Measurements from ENCODE around the gene MGA.

MGA gene

DNA sequence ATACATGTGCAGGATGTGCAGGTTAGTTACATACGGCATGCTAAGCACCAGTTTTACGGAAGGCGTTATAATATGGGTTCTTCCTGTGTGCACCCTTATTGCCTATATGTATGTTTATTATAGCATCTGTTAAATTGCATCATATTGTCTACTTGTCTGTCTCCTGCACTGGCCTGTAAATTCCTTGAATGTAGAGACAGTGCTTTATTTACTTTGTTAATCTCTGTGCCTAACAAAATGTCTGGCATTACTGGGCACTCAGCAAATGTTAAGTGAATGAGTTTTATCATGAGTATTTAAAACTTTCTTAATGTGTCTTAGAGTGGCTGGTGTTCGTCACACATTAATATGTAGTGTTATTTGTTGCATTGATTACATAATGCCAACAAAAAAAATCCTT lies 23.8 kb downstream of the MGA start:
- H3K27me3 ChIP-seq (ENCODE audit: insufficient read depth, low read depth, severe bottlenecking) = no peaks in the 10 kb centered on the region
- no peak overlapping the region for H3K4me3 ChIP-seq (ENCODE audit: low read depth, low read length)
- H3K36me3 ChIP-seq = peaks cover 3% of the 10 kb centered on the region; the same call in 1 of the 2 replicates
- TF ChIP-seq, protein P1, sequence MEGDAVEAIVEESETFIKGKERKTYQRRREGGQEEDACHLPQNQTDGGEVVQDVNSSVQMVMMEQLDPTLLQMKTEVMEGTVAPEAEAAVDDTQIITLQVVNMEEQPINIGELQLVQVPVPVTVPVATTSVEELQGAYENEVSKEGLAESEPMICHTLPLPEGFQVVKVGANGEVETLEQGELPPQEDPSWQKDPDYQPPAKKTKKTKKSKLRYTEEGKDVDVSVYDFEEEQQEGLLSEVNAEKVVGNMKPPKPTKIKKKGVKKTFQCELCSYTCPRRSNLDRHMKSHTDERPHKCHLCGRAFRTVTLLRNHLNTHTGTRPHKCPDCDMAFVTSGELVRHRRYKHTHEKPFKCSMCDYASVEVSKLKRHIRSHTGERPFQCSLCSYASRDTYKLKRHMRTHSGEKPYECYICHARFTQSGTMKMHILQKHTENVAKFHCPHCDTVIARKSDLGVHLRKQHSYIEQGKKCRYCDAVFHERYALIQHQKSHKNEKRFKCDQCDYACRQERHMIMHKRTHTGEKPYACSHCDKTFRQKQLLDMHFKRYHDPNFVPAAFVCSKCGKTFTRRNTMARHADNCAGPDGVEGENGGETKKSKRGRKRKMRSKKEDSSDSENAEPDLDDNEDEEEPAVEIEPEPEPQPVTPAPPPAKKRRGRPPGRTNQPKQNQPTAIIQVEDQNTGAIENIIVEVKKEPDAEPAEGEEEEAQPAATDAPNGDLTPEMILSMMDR (IDR thresholded peaks at IDR 0.05; ENCODE audit: low read depth, low read length) = no peak
- H3K27ac ChIP-seq = no peak overlapping the region
- no peaks in the 10 kb centered on the region for H3K9me3 ChIP-seq (ENCODE audit: severe bottlenecking)
- DNase-seq = no peak

GRCh38 chr15:41688671-41689070 lies 28.5 kb downstream of the MGA start:
- TF ChIP-seq, protein P1 (IDR thresholded peaks at IDR 0.05; ENCODE audit: low read depth, low read length) = no peak

GRCh38 chr15:41689083-41689482 lies 28.9 kb downstream of the MGA start:
- Histone ChIP-seq H3K27me3 (ENCODE audit: insufficient read depth, low read depth, severe bottlenecking) (no peaks in the 10 kb centered on the region), H3K9me3 (ENCODE audit: severe bottlenecking) (no peaks in the 10 kb centered on the region), H3K27ac (no peak overlapping the region), H3K36me3 (no peaks in the 10 kb centered on the region), H3K4me3 (ENCODE audit: low read depth, low read length) (no peak overlapping the region)
- DNase-seq = no peak
- TF ChIP-seq, protein P1 (IDR thresholded peaks at IDR 0.05; ENCODE audit: low read depth, low read length) = no peak

More at GRCh38 chr15:41688671-41689070, 28.5 kb downstream of the MGA start:
- no peak overlapping the region for H3K4me3 ChIP-seq (ENCODE audit: low read depth, low read length)
- H3K9me3 ChIP-seq (ENCODE audit: severe bottlenecking) = no peaks in the 10 kb centered on the region
- no peak overlapping the region for H3K27ac ChIP-seq
- H3K27me3 ChIP-seq (ENCODE audit: insufficient read depth, low read depth, severe bottlenecking) = no peaks in the 10 kb centered on the region
- DNase-seq = no peak
- no peaks in the 10 kb centered on the region for H3K36me3 ChIP-seq

DNA sequence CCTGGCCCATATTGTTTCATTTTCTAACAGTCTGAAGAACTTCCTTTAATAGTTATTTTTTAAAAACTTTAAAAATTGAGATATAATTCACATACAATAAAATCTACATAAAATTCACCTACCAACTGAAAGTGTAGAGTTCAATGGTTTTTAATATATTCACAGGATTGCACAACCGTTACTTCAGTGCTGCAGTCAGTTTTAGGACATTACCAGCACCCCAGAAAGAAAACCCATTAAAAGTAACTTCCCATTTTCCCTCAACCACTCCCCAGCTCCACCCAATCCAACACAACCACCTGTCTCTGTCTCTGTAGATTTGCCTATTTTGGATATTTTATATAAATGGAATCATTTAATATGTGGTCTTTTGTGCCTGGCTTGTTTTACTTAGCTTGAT lies 29.6 kb downstream of the MGA start:
- Histone ChIP-seq H3K36me3 (no peaks in the 10 kb centered on the region), H3K9me3 (ENCODE audit: severe bottlenecking) (no peaks in the 10 kb centered on the region), H3K27ac (no peak overlapping the region), H3K4me3 (ENCODE audit: low read depth, low read length) (no peak overlapping the region), H3K27me3 (ENCODE audit: insufficient read depth, low read depth, severe bottlenecking) (no peaks in the 10 kb centered on the region)
- TF ChIP-seq, protein P1 (IDR thresholded peaks at IDR 0.05; ENCODE audit: low read depth, low read length) = no peak
- DNase-seq = no peak

GRCh38 chr15:41690636-41691035 lies 30.4 kb downstream of the MGA start:
- Histone ChIP-seq H3K36me3 (no peaks in the 10 kb centered on the region), H3K4me3 (ENCODE audit: low read depth, low read length) (no peak overlapping the region), H3K27ac (no peak overlapping the region), H3K27me3 (ENCODE audit: insufficient read depth, low read depth, severe bottlenecking) (no peaks in the 10 kb centered on the region), H3K9me3 (ENCODE audit: severe bottlenecking) (no peaks in the 10 kb centered on the region)
- no peak for DNase-seq
- TF ChIP-seq, protein P1 (IDR thresholded peaks at IDR 0.05; ENCODE audit: low read depth, low read length) = no peak

GRCh38 chr15:41691471-41691870 lies 31.3 kb downstream of the MGA start:
- no peaks in the 10 kb centered on the region for H3K36me3 ChIP-seq
- TF ChIP-seq, protein P1 (IDR thresholded peaks at IDR 0.05; ENCODE audit: low read depth, low read length) = no peak
- H3K27ac ChIP-seq = no peak overlapping the region
- no peak overlapping the region for H3K4me3 ChIP-seq (ENCODE audit: low read depth, low read length)
- H3K27me3 ChIP-seq (ENCODE audit: insufficient read depth, low read depth, severe bottlenecking) = no peaks in the 10 kb centered on the region
- DNase-seq = no peak
- no peaks in the 10 kb centered on the region for H3K9me3 ChIP-seq (ENCODE audit: severe bottlenecking)

Data from WERI-Rb-1 (cell line).